Thymus (tissue), 11 donors: ENCODE measurements around the gene PDPR. TPM values are rescaled to one million over a fixed set of nuclear protein-coding genes. Genes with fewer than 3 reads are reported as not detected.
"Not testable (repeated sequence)": the region's sequence is repeated elsewhere in the genome, so short reads cannot be mapped to it uniquely, and the experiment has no call there.

ENCODE experiments used
- DNase-seq, 9 donors: peaks; one replicate each; pipeline ENCODE4 v3.0.0-alpha.2; 2013; ENCODE audit warnings: low spot score in 9 of 9, low read depth in 6 of 9, missing footprints in 1 of 9
- H3K27ac ChIP-seq, 2 donors: one replicate each; pipeline ENCODE4 v1.5.1; 2013; ENCODE audit warnings: control low read depth in 1 of 2, low read depth in 1 of 2, low read length in 1 of 2, mild to moderate bottlenecking in 1 of 2, moderate library complexity in 1 of 2
- H3K27me3 ChIP-seq, 2 donors: one replicate each; pipeline ENCODE4 v1.5.1; 2013; ENCODE audit warnings: low read length in 1 of 2; ENCODE audit not compliant: control insufficient read depth in 2 of 2, insufficient read depth in 1 of 2
- H3K36me3 ChIP-seq, 2 donors: one replicate each; pipeline ENCODE4 v1.5.1; 2013; ENCODE audit warnings: low read length in 1 of 2, mild to moderate bottlenecking in 1 of 2, moderate library complexity in 1 of 2; ENCODE audit not compliant: control insufficient read depth in 2 of 2, insufficient read depth in 2 of 2
- H3K4me1 ChIP-seq, 2 donors: one replicate each; pipeline ENCODE4 v1.5.1; 2013; ENCODE audit warnings: low read length in 2 of 2; ENCODE audit not compliant: control insufficient read depth in 2 of 2, insufficient read depth in 2 of 2
- H3K4me3 ChIP-seq, 2 donors: one replicate each; pipeline ENCODE4 v1.5.1; 2013; ENCODE audit warnings: low read length in 2 of 2, control low read depth in 1 of 2, mild to moderate bottlenecking in 1 of 2
- H3K9me3 ChIP-seq, 2 donors: one replicate each; pipeline ENCODE4 v1.5.1; 2013; ENCODE audit warnings: low read length in 1 of 2, mild to moderate bottlenecking in 1 of 2; ENCODE audit not compliant: control insufficient read depth in 2 of 2, insufficient read depth in 1 of 2
- WGBS: extraction: QIAGEN DNeasy Blood & Tissue Kit; methylation state at CpG from one replicate; pipeline ENCODE4 v1.1.7; 2013; 5-methylcytosine and 5-hydroxymethylcytosine counted together
- polyA plus RNA-seq: library from polyadenylated mRNA; stranded (reverse); fragments of 200-250 nt; gene quantifications from one replicate; pipeline ENCODE4 v1.2.3, GENCODE V29; 2013
- total RNA-seq: library from RNA; stranded (reverse); fragments of 120-200 nt; gene quantifications from one replicate; pipeline ENCODE4 v1.2.4, GENCODE V29; 2013
- donor health status: healthy.

The PDPR gene
- total and polyA plus RNA-seq, 2 donors: 8.4 to 10.1 TPM

GRCh38 chr16:70166688-70167087 is 52.6 kb downstream of the PDPR start:
- not testable (repeated sequence) for DNase-seq, H3K4me3 ChIP-seq
- WGBS: 97% methylated on average over 5 of the region's 10 CpGs

GRCh38 chr16:70173212-70173837 is 59.2 kb downstream of the PDPR start, which contains the start of gene CLEC18C:
Gene CLEC18C (plus strand): TSS chr16:70173787. CDS start chr16:70174279, 492 bp downstream.
- DNase-seq, H3K36me3 ChIP-seq, H3K27ac ChIP-seq, H3K4me3 ChIP-seq, H3K4me1 ChIP-seq, H3K27me3 ChIP-seq, H3K9me3 ChIP-seq: not testable (repeated sequence)
- 91% methylated on average over 17 of the region's 21 CpGs for WGBS

More at GRCh38 chr16:70166688-70167087, 52.6 kb downstream of the PDPR start:
- H3K27ac ChIP-seq, H3K4me1 ChIP-seq, H3K36me3 ChIP-seq, H3K9me3 ChIP-seq, H3K27me3 ChIP-seq: not testable (repeated sequence)

GRCh38 chr16:70173916-70174315 is 59.8 kb downstream of the PDPR start:
- not testable (repeated sequence) for H3K27ac ChIP-seq, H3K27me3 ChIP-seq, DNase-seq, H3K4me3 ChIP-seq, H3K9me3 ChIP-seq, H3K4me1 ChIP-seq, H3K36me3 ChIP-seq
- WGBS: 93% methylated on average over 5 of the region's 15 CpGs

- not testable (repeated sequence) for H3K4me3 ChIP-seq, H3K27ac ChIP-seq
- WGBS: 92% methylated on average over 7 of the region's 21 CpGs
These were observed 60.3 kb downstream of the PDPR start for GRCh38 chr16:70174387-70174932.

GRCh38 chr16:70187858-70188607 is 73.9 kb downstream of the PDPR start:
- not testable (repeated sequence) for H3K4me3 ChIP-seq, H3K27me3 ChIP-seq, H3K36me3 ChIP-seq, H3K9me3 ChIP-seq, H3K4me1 ChIP-seq, DNase-seq, H3K27ac ChIP-seq
- 14% methylated on average over 21 of the region's 71 CpGs for WGBS

More at GRCh38 chr16:70174387-70174932, 60.3 kb downstream of the PDPR start:
- not testable (repeated sequence) for H3K4me1 ChIP-seq, DNase-seq, H3K36me3 ChIP-seq, H3K27me3 ChIP-seq, H3K9me3 ChIP-seq

GRCh38 chr16:70188608-70188915 is 74.4 kb downstream of the PDPR start:
- WGBS: 12% methylated on average over 13 of the region's 22 CpGs
- not testable (repeated sequence) for H3K4me1 ChIP-seq, H3K9me3 ChIP-seq, H3K4me3 ChIP-seq, DNase-seq, H3K36me3 ChIP-seq, H3K27me3 ChIP-seq, H3K27ac ChIP-seq

- WGBS: no CpG with 5 or more reads among the region's 5 CpGs
These were observed 76.4 kb downstream of the PDPR start for GRCh38 chr16:70190574-70190973.

GRCh38 chr16:70196683-70197300 is 82.7 kb downstream of the PDPR start:
- not testable (repeated sequence) for H3K36me3 ChIP-seq, H3K27ac ChIP-seq, H3K4me1 ChIP-seq, H3K9me3 ChIP-seq, H3K27me3 ChIP-seq, H3K4me3 ChIP-seq, DNase-seq
- 86% methylated on average over 8 of the region's 12 CpGs for WGBS

More at GRCh38 chr16:70190574-70190973, 76.4 kb downstream of the PDPR start:
- H3K9me3 ChIP-seq, H3K27me3 ChIP-seq, DNase-seq, H3K4me3 ChIP-seq, H3K27ac ChIP-seq, H3K36me3 ChIP-seq, H3K4me1 ChIP-seq: not testable (repeated sequence)

- not testable (repeated sequence) for H3K36me3 ChIP-seq, H3K27me3 ChIP-seq, H3K4me1 ChIP-seq, H3K27ac ChIP-seq, DNase-seq, H3K4me3 ChIP-seq, H3K9me3 ChIP-seq
- WGBS: 27% methylated on average over 7 of the region's 7 CpGs
These were observed 83.5 kb downstream of the PDPR start for GRCh38 chr16:70197611-70198010.
